H9 (cell line): Measurements from ENCODE around the gene ZNF524. TPM values are rescaled to one million over a fixed set of nuclear protein-coding genes. Genes with fewer than 3 reads are reported as not detected.

Experiments used
- DNase-seq: peaks from one replicate; pipeline ENCODE4 v3.0.0-alpha.2; 2017
- H2AFZ ChIP-seq: one replicate; pipeline ENCODE4 v1.6.1; 2013; ENCODE audit warnings: mild to moderate bottlenecking, low read length, control low read depth, moderate library complexity
- H2AK5ac ChIP-seq: 2 replicates; pipeline ENCODE4 v1.6.1; 2013; ENCODE audit warnings: low read length, control low read depth, mixed read lengths; ENCODE audit not compliant: insufficient read length
- H2BK120ac ChIP-seq: one replicate; pipeline ENCODE4 v1.6.1; 2013; ENCODE audit warnings: low read depth, mild to moderate bottlenecking, low read length, control low read depth, inconsistent platforms; ENCODE audit not compliant: poor library complexity, severe bottlenecking
- H2BK12ac ChIP-seq: 2 replicates; pipeline ENCODE4 v1.6.1; 2013; ENCODE audit warnings: low read length, control low read depth, mixed read lengths, low read depth; ENCODE audit not compliant: insufficient read length
- H2BK15ac ChIP-seq: 2 replicates; pipeline ENCODE4 v1.6.1; 2013; ENCODE audit warnings: low read depth, low read length, control low read depth
- H2BK20ac ChIP-seq: one replicate; pipeline ENCODE4 v1.6.1; 2013; ENCODE audit warnings: low read depth, mild to moderate bottlenecking, low read length, control low read depth, inconsistent platforms; ENCODE audit not compliant: poor library complexity, severe bottlenecking
- H2BK5ac ChIP-seq: 2 replicates; pipeline ENCODE4 v1.6.1; 2013; ENCODE audit warnings: low read length, control low read depth, mixed read lengths; ENCODE audit not compliant: insufficient read length
- H3K14ac ChIP-seq: 2 replicates; pipeline ENCODE4 v1.6.1; 2013; ENCODE audit warnings: low read length, control low read depth; ENCODE audit not compliant: insufficient read depth
- H3K18ac ChIP-seq: 2 replicates; pipeline ENCODE4 v1.6.1; 2013; ENCODE audit warnings: low read depth, mild to moderate bottlenecking, mixed read lengths, low read length, control low read depth; ENCODE audit not compliant: insufficient read length
- H3K23ac ChIP-seq: 2 replicates; pipeline ENCODE4 v1.6.1; 2013; ENCODE audit warnings: low read length, control low read depth, mixed read lengths, low read depth; ENCODE audit not compliant: insufficient read length
- H3K23me2 ChIP-seq: 2 replicates; pipeline ENCODE4 v1.6.1; 2013; ENCODE audit warnings: low read depth, mild to moderate bottlenecking, mixed read lengths, low read length, control low read depth; ENCODE audit not compliant: insufficient read length, poor library complexity, severe bottlenecking
- H3K27ac ChIP-seq: 2 replicates; pipeline ENCODE4 v1.5.1; 2013; ENCODE audit warnings: low read length, control low read depth, mixed read lengths, low read depth; ENCODE audit not compliant: insufficient read length
- H3K27me3 ChIP-seq: 2 replicates; pipeline ENCODE4 v1.6.1; 2013; ENCODE audit warnings: low read length, control low read depth, inconsistent platforms; ENCODE audit not compliant: insufficient read depth
- H3K4ac ChIP-seq: 2 replicates; pipeline ENCODE4 v1.6.1; 2013; ENCODE audit warnings: low read depth, mild to moderate bottlenecking, control low read depth, inconsistent platforms, low read length, moderate library complexity
- H3K4me1 ChIP-seq: 2 replicates; pipeline ENCODE4 v1.6.1; 2013; ENCODE audit warnings: low read length, control low read depth, inconsistent platforms; ENCODE audit not compliant: insufficient read depth
- H3K4me2 ChIP-seq: 2 replicates; pipeline ENCODE4 v1.6.1; 2013; ENCODE audit warnings: low read length, control low read depth, mixed read lengths; ENCODE audit not compliant: insufficient read length, insufficient read depth
- H3K56ac ChIP-seq: 2 replicates; pipeline ENCODE4 v1.6.1; 2013; ENCODE audit warnings: low read depth, mild to moderate bottlenecking, mixed read lengths, low read length, control low read depth; ENCODE audit not compliant: insufficient read length
- H3K79me1 ChIP-seq: 2 replicates; pipeline ENCODE4 v1.6.1; 2013; ENCODE audit warnings: low read depth, mild to moderate bottlenecking, moderate library complexity, low read length, control low read depth, inconsistent platforms; ENCODE audit not compliant: insufficient read depth, poor library complexity, severe bottlenecking
- H3K79me2 ChIP-seq: 2 replicates; pipeline ENCODE4 v1.6.1; 2013; ENCODE audit warnings: low read length, control low read depth, inconsistent platforms; ENCODE audit not compliant: insufficient read depth
- H3K9ac ChIP-seq: 2 replicates; pipeline ENCODE4 v1.6.1; 2013; ENCODE audit warnings: low read length, control low read depth, mixed read lengths; ENCODE audit not compliant: insufficient read length; ENCODE audit errors: extremely low read depth
- H3K9me3 ChIP-seq: one replicate; pipeline ENCODE4 v1.6.1; 2013; ENCODE audit warnings: low read depth, low read length, inconsistent platforms; ENCODE audit not compliant: control insufficient read depth
- H3T11ph ChIP-seq: one replicate; pipeline ENCODE4 v1.6.1; 2013; ENCODE audit warnings: mild to moderate bottlenecking, low read length, control low read depth, inconsistent platforms
- H4K20me1 ChIP-seq: one replicate; pipeline ENCODE4 v1.6.1; 2013; ENCODE audit not compliant: control insufficient read depth, insufficient read length, insufficient read depth
- H4K5ac ChIP-seq: 2 replicates; pipeline ENCODE4 v1.6.1; 2013; ENCODE audit warnings: low read depth, mild to moderate bottlenecking, mixed read lengths, low read length, control low read depth; ENCODE audit not compliant: insufficient read length
- H4K8ac ChIP-seq: replicated peaks from 2 replicates; pipeline ENCODE4 v1.6.1; 2013; ENCODE audit warnings: low read length, control low read depth, mixed read lengths, low read depth; ENCODE audit not compliant: insufficient read length
- H4K91ac ChIP-seq: 2 replicates; pipeline ENCODE4 v1.6.1; 2013; ENCODE audit warnings: low read depth, mild to moderate bottlenecking, moderate library complexity, mixed read lengths, low read length, control low read depth; ENCODE audit not compliant: insufficient read length
- H3K27ac Mint-ChIP-seq, 3 experiments: 2 replicates in 2 of 3; 3 replicates in 1 of 3; pipeline ENCODE4 v1.8.0; 2020 to 2021; ENCODE audit warnings: mixed read lengths in 3 of 3, mild to moderate bottlenecking in 1 of 3, moderate library complexity in 1 of 3
- H3K27me3 Mint-ChIP-seq: 2 replicates; pipeline ENCODE4 v1.8.0; 2021; ENCODE audit warnings: low read depth, mild to moderate bottlenecking, moderate library complexity, mixed read lengths
- H3K36me3 Mint-ChIP-seq, 3 experiments: 2 replicates in 2 of 3; 3 replicates in 1 of 3; pipeline ENCODE4 v1.8.0; 2020 to 2021; ENCODE audit warnings: low read depth in 3 of 3, mixed read lengths in 3 of 3; ENCODE audit not compliant: insufficient read depth in 1 of 3
- H3K4me1 Mint-ChIP-seq, 2 experiments: 2 replicates each; pipeline ENCODE4 v1.8.0; 2020; ENCODE audit warnings: mixed read lengths in 2 of 2
- H3K4me3 Mint-ChIP-seq, 2 experiments: 2 replicates in 1 of 2; 3 replicates in 1 of 2; pipeline ENCODE4 v1.8.0; 2020 to 2021; ENCODE audit warnings: mild to moderate bottlenecking in 2 of 2, mixed read lengths in 2 of 2, moderate library complexity in 1 of 2
- H3K9me3 Mint-ChIP-seq, 2 experiments: 2 replicates in 1 of 2; 3 replicates in 1 of 2; pipeline ENCODE4 v1.8.0; 2020; ENCODE audit warnings: mild to moderate bottlenecking in 2 of 2, mixed read lengths in 2 of 2, moderate library complexity in 1 of 2
- WGBS: extraction: QIAGEN DNeasy Blood & Tissue Kit; methylation state at CpG from one replicate; pipeline ENCODE4 v1.1.7; 2013; ENCODE audit warnings: missing lambda C conversion rate, low lambda C conversion rate, mixed read lengths; ENCODE audit not compliant: insufficient read length; ENCODE audit errors: extremely low coverage; 5-methylcytosine and 5-hydroxymethylcytosine counted together
- total RNA-seq: library from RNA; stranded (reverse); gene quantifications from 2 replicates; pipeline ENCODE4 v1.2.1, GENCODE V29; 2021
- TF ChIP-seq, protein P1 (sequence below): fragments of 200-600 bp; sonication (generic); conservative IDR thresholded peaks from 3 replicates; pipeline ENCODE4 v1.8.0; 2021; ENCODE audit warnings: antibody characterized with exemption, mild to moderate bottlenecking

The ZNF524 gene
- total RNA-seq, 1 experiment from 2014 or later, result 3.0 TPM

DNA sequence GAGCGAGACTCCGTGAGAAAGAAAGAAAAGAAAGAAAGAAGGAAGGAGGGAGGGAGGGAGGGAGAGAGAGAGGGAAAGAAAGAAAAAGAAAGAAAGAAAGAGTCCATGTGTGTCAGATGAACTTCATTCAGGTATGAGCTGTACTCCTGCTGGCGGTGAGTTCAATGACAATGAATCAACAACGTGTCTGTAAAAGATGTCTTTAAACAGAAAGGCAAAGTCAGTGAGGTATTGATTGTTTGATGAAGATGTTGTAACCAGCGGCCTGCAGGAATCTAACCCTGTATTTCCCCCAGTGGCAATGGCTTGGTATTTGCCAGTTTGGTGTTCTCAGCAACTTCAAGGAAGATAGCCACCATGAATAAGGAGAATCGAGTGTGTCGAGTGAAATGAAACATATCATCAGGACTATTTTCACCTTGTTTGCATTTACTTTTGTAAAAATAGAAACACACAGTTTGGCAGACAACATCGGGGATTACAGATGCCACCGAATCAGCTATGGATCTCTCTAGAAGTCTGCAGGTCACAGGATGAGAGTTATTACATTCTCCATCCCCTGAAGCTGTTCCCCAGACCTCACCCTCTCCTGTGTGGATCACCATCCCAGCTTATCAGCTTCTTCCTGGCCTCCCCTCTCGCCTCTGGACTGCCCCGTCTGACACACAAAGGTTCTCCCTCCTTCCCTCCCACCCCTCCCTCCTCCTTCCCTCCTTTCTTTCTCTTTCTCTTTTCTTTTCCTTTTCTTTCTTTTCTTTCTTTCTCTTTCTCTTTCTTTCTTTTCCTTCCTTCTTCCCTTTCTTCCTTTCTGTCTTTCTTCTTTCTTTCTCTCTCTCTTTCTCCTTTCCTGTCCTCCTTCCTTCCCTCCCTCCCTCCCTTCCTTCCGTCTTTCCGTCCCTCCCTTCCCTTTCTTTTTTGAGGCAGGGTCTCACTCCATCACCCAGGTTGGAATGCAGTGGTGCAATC lies 46.6 kb upstream of the ZNF524 start:
- Histone ChIP-seq H2BK5ac (no peak overlapping the region), H3K18ac (no peak overlapping the region), H3K14ac (no peak overlapping the region), H2BK15ac (no peak overlapping the region), H4K8ac (no peak overlapping the region), H3K9ac (peak overlapping the region; percentile 20), H4K5ac (no peak overlapping the region), H2BK20ac (no peak overlapping the region), H2BK12ac (no peak overlapping the region), H3K23ac (no peak overlapping the region), H3K79me2 (no peaks in the 10 kb centered on the region), H3K23me2 (peaks cover 7% of the 10 kb centered on the region), H4K20me1 (no peaks in the 10 kb centered on the region), H3K79me1 (no peaks in the 10 kb centered on the region), H3K4me1 (peaks cover 8% of the 10 kb centered on the region; the same call in 1 of the 2 replicates), H4K91ac (no peak overlapping the region), H3K9me3 (no peaks in the 10 kb centered on the region), H3K4me2 (peak overlapping the region; percentile 0), H3T11ph (no peak overlapping the region), H2AFZ (peak overlapping the region; percentile 9), H3K56ac (no peak overlapping the region), H3K4ac (no peak overlapping the region), H2BK120ac (no peak overlapping the region), H3K27ac (no peak overlapping the region), H2AK5ac (no peak overlapping the region), H3K27me3 (no peaks in the 10 kb centered on the region)
- Mint-ChIP-seq H3K27ac (no peak overlapping the region; a peak in 1 of 7 replicates), H3K9me3 (no peaks in the 10 kb centered on the region; a peak in 1 of 5 replicates), H3K4me3 (peak overlapping the region in 1 of 2 experiments; percentile 43; a peak in 2 of 5 replicates), H3K36me3 (no peaks in the 10 kb centered on the region), H3K4me1 (peaks cover 33 to 46% of the 10 kb centered on the region in 2 experiments), H3K27me3 (peaks cover 2% of the 10 kb centered on the region)
- no peak for DNase-seq
- WGBS, result no CpG with 5 or more reads among the region's 13 CpGs
- TF ChIP-seq, protein P1, sequence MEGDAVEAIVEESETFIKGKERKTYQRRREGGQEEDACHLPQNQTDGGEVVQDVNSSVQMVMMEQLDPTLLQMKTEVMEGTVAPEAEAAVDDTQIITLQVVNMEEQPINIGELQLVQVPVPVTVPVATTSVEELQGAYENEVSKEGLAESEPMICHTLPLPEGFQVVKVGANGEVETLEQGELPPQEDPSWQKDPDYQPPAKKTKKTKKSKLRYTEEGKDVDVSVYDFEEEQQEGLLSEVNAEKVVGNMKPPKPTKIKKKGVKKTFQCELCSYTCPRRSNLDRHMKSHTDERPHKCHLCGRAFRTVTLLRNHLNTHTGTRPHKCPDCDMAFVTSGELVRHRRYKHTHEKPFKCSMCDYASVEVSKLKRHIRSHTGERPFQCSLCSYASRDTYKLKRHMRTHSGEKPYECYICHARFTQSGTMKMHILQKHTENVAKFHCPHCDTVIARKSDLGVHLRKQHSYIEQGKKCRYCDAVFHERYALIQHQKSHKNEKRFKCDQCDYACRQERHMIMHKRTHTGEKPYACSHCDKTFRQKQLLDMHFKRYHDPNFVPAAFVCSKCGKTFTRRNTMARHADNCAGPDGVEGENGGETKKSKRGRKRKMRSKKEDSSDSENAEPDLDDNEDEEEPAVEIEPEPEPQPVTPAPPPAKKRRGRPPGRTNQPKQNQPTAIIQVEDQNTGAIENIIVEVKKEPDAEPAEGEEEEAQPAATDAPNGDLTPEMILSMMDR, result no peak
